ENCODE data around the gene NAA40. TPM values are rescaled to one million over a fixed set of nuclear protein-coding genes. Genes with fewer than 3 reads are reported as not detected.

The NAA40 gene
- total and polyA plus RNA-seq, 2 of the 13 experiments (the other 11 are each of a cell fraction or from before 2014, with no cell fraction given): 11.1 to 17.9 TPM

DNA sequence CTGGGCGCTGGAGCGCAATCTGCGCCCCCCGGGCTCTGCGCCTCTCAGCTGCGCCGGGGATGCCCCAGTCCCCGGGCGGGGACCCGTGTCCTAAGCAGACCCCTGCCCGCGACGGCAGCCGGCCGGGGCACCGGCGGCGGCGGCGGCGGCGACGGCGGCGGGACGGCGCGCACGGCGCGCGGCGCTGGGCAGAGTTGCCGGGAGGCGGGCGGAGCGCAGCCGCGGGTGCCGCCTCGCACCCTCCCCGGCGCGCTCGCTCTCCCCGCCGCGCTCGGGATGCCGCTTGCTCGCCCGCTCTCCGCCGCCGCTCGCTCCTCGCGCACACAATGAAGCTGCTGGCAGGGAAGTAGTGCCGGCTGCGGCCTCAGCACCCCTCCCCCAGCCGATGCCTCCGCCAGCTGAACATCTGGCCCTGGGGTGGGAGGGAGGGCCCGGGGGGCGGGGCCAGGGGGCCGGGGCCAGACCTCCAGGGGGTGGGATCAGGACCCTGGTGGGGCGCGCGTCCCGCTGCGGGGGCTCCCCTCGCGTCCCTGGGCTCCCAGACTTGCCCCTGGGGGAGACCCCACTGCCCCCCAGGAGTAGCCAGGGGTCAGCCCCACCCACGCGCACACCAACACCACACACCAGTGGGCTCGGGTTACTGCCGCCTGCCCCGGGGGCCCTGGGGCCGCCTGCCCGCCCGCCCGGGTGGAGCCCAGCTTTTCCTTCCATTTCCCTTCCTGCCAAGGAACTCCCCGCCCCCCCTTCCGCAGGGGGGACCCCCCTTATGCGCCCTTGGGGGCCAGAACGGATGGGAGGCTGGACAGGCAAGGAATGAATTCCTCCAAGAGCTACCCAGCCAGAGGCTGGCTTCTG is 21.7 kb upstream of the NAA40 start, which contains the start of gene RCOR2 (continued):
- TF ChIP-seq, protein P1, sequence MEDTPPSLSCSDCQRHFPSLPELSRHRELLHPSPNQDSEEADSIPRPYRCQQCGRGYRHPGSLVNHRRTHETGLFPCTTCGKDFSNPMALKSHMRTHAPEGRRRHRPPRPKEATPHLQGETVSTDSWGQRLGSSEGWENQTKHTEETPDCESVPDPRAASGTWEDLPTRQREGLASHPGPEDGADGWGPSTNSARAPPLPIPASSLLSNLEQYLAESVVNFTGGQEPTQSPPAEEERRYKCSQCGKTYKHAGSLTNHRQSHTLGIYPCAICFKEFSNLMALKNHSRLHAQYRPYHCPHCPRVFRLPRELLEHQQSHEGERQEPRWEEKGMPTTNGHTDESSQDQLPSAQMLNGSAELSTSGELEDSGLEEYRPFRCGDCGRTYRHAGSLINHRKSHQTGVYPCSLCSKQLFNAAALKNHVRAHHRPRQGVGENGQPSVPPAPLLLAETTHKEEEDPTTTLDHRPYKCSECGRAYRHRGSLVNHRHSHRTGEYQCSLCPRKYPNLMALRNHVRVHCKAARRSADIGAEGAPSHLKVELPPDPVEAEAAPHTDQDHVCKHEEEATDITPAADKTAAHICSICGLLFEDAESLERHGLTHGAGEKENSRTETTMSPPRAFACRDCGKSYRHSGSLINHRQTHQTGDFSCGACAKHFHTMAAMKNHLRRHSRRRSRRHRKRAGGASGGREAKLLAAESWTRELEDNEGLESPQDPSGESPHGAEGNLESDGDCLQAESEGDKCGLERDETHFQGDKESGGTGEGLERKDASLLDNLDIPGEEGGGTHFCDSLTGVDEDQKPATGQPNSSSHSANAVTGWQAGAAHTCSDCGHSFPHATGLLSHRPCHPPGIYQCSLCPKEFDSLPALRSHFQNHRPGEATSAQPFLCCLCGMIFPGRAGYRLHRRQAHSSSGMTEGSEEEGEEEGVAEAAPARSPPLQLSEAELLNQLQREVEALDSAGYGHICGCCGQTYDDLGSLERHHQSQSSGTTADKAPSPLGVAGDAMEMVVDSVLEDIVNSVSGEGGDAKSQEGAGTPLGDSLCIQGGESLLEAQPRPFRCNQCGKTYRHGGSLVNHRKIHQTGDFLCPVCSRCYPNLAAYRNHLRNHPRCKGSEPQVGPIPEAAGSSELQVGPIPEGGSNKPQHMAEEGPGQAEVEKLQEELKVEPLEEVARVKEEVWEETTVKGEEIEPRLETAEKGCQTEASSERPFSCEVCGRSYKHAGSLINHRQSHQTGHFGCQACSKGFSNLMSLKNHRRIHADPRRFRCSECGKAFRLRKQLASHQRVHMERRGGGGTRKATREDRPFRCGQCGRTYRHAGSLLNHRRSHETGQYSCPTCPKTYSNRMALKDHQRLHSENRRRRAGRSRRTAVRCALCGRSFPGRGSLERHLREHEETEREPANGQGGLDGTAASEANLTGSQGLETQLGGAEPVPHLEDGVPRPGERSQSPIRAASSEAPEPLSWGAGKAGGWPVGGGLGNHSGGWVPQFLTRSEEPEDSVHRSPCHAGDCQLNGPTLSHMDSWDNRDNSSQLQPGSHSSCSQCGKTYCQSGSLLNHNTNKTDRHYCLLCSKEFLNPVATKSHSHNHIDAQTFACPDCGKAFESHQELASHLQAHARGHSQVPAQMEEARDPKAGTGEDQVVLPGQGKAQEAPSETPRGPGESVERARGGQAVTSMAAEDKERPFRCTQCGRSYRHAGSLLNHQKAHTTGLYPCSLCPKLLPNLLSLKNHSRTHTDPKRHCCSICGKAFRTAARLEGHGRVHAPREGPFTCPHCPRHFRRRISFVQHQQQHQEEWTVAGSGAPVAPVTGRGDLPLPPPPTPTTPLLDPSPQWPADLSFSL (CRISPR knock-in tag; IDR thresholded peaks at IDR 0.05): no peak
- TF ChIP-seq ZSCAN12 (CRISPR knock-in tag; IDR thresholded peaks at IDR 0.05): no peak
- TF ChIP-seq, protein P2, sequence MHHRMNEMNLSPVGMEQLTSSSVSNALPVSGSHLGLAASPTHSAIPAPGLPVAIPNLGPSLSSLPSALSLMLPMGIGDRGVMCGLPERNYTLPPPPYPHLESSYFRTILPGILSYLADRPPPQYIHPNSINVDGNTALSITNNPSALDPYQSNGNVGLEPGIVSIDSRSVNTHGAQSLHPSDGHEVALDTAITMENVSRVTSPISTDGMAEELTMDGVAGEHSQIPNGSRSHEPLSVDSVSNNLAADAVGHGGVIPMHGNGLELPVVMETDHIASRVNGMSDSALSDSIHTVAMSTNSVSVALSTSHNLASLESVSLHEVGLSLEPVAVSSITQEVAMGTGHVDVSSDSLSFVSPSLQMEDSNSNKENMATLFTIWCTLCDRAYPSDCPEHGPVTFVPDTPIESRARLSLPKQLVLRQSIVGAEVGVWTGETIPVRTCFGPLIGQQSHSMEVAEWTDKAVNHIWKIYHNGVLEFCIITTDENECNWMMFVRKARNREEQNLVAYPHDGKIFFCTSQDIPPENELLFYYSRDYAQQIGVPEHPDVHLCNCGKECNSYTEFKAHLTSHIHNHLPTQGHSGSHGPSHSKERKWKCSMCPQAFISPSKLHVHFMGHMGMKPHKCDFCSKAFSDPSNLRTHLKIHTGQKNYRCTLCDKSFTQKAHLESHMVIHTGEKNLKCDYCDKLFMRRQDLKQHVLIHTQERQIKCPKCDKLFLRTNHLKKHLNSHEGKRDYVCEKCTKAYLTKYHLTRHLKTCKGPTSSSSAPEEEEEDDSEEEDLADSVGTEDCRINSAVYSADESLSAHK (CRISPR knock-in tag; IDR thresholded peaks at IDR 0.05; ENCODE audit: borderline replicate concordance): no peak
- TF ChIP-seq ZNF136 (CRISPR knock-in tag; IDR thresholded peaks at IDR 0.05; ENCODE audit: low read depth): no peak
- TF ChIP-seq, protein P3, sequence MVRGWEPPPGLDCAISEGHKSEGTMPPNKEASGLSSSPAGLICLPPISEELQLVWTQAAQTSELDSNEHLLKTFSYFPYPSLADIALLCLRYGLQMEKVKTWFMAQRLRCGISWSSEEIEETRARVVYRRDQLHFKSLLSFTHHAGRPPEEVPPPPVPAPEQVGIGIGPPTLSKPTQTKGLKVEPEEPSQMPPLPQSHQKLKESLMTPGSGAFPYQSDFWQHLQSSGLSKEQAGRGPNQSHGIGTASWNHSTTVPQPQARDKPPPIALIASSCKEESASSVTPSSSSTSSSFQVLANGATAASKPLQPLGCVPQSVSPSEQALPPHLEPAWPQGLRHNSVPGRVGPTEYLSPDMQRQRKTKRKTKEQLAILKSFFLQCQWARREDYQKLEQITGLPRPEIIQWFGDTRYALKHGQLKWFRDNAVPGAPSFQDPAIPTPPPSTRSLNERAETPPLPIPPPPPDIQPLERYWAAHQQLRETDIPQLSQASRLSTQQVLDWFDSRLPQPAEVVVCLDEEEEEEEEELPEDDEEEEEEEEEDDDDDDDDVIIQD (CRISPR knock-in tag; IDR thresholded peaks at IDR 0.05; ENCODE audit: low read depth): no peak
- TF ChIP-seq ZNF367 (CRISPR knock-in tag; IDR thresholded peaks at IDR 0.05; ENCODE audit: borderline replicate concordance): no peak
- TF ChIP-seq, protein P4, sequence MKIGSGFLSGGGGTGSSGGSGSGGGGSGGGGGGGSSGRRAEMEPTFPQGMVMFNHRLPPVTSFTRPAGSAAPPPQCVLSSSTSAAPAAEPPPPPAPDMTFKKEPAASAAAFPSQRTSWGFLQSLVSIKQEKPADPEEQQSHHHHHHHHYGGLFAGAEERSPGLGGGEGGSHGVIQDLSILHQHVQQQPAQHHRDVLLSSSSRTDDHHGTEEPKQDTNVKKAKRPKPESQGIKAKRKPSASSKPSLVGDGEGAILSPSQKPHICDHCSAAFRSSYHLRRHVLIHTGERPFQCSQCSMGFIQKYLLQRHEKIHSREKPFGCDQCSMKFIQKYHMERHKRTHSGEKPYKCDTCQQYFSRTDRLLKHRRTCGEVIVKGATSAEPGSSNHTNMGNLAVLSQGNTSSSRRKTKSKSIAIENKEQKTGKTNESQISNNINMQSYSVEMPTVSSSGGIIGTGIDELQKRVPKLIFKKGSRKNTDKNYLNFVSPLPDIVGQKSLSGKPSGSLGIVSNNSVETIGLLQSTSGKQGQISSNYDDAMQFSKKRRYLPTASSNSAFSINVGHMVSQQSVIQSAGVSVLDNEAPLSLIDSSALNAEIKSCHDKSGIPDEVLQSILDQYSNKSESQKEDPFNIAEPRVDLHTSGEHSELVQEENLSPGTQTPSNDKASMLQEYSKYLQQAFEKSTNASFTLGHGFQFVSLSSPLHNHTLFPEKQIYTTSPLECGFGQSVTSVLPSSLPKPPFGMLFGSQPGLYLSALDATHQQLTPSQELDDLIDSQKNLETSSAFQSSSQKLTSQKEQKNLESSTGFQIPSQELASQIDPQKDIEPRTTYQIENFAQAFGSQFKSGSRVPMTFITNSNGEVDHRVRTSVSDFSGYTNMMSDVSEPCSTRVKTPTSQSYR (CRISPR knock-in tag; IDR thresholded peaks at IDR 0.05; ENCODE audit: borderline replicate concordance): peak; percentile 90
- TF ChIP-seq, protein P5, sequence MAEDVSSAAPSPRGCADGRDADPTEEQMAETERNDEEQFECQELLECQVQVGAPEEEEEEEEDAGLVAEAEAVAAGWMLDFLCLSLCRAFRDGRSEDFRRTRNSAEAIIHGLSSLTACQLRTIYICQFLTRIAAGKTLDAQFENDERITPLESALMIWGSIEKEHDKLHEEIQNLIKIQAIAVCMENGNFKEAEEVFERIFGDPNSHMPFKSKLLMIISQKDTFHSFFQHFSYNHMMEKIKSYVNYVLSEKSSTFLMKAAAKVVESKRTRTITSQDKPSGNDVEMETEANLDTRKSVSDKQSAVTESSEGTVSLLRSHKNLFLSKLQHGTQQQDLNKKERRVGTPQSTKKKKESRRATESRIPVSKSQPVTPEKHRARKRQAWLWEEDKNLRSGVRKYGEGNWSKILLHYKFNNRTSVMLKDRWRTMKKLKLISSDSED (CRISPR knock-in tag; IDR thresholded peaks at IDR 0.05): no peak
- TF ChIP-seq ZNF777 (CRISPR knock-in tag; IDR thresholded peaks at IDR 0.05): peak; percentile 89
- TF ChIP-seq RBFOX2 (IDR thresholded peaks at IDR 0.05; ENCODE audit: low read depth, low read length): peak; percentile 71
- TF ChIP-seq ZNF383 (CRISPR knock-in tag; IDR thresholded peaks at IDR 0.05; ENCODE audit: borderline replicate concordance): no peak
- TF ChIP-seq MBNL3 (CRISPR knock-in tag; conservative IDR thresholded peaks at IDR 0.05): no peak
- no peak for TF ChIP-seq ZKSCAN8 (CRISPR knock-in tag; IDR thresholded peaks at IDR 0.05; ENCODE audit: borderline replicate concordance)
